Fibroblast of lung (primary cell): ENCODE results near the gene CIB2. TPM values are rescaled to one million over a fixed set of nuclear protein-coding genes. Genes with fewer than 3 reads are reported as not detected.

ENCODE experiments used
- DNase-seq, 2 donors: peaks; one replicate each; pipeline versions ENCODE4 v3.0.0 to v3.0.0-alpha.2; 2010; ENCODE audit warnings: low read depth in 2 of 2
- H2AFZ ChIP-seq: 2 replicates; pipeline ENCODE4 v1.5.1; 2012; ENCODE audit warnings: low read length, control low read depth, inconsistent platforms
- H3K27ac ChIP-seq: 2 replicates; pipeline ENCODE4 v1.5.1; 2011; ENCODE audit warnings: low read length, control low read depth; ENCODE audit not compliant: insufficient read depth
- H3K27me3 ChIP-seq: 2 replicates; pipeline ENCODE4 v1.5.1; 2011; ENCODE audit warnings: mild to moderate bottlenecking, low read length; ENCODE audit not compliant: control insufficient read depth, insufficient read depth
- H3K36me3 ChIP-seq: 2 replicates; pipeline ENCODE4 v1.5.1; 2011; ENCODE audit warnings: low read length; ENCODE audit not compliant: control insufficient read depth, insufficient read depth
- H3K4me1 ChIP-seq: 2 replicates; pipeline ENCODE4 v1.5.1; 2011; ENCODE audit warnings: low read length; ENCODE audit not compliant: control insufficient read depth, insufficient read depth; ENCODE audit errors: extremely low read depth
- H3K4me2 ChIP-seq: 2 replicates; pipeline ENCODE4 v1.5.1; 2011; ENCODE audit warnings: low read length, control low read depth; ENCODE audit not compliant: insufficient read depth; ENCODE audit errors: extremely low read depth
- H3K4me3 ChIP-seq, 4 experiments: fragments of 200-600 bp in 1 of 4; sonication (generic) in 1 of 4; replicated peaks in 1 of 4; 2 replicates each; pipeline ENCODE4 v1.5.1; 2011 to 2016; ENCODE audit warnings: low read length in 4 of 4, low read depth in 3 of 4, mild to moderate bottlenecking in 3 of 4, control low read depth in 2 of 4, inconsistent platforms in 1 of 4, mixed read lengths in 1 of 4; ENCODE audit not compliant: insufficient read depth in 1 of 4; ENCODE audit errors: control extremely low read depth in 1 of 4
- H3K79me2 ChIP-seq: 2 replicates; pipeline ENCODE4 v1.5.1; 2012; ENCODE audit warnings: mild to moderate bottlenecking, low read length, inconsistent platforms; ENCODE audit not compliant: control insufficient read depth, insufficient read depth
- H3K9ac ChIP-seq: 2 replicates; pipeline ENCODE4 v1.5.1; 2011; ENCODE audit warnings: mild to moderate bottlenecking, low read length, control low read depth; ENCODE audit not compliant: insufficient read depth
- H3K9me3 ChIP-seq: 2 replicates; pipeline ENCODE4 v1.5.1; 2012; ENCODE audit warnings: low read depth, low read length; ENCODE audit not compliant: control insufficient read depth, insufficient read depth
- H4K20me1 ChIP-seq: 2 replicates; pipeline ENCODE4 v1.5.1; 2011; ENCODE audit warnings: low read length; ENCODE audit not compliant: control insufficient read depth, insufficient read depth; ENCODE audit errors: extremely low read depth
- CTCF ChIP-seq, 2 donors: IDR thresholded peaks in 1 of 2; conservative IDR thresholded peaks in 1 of 2; 1 replicate in 1 of 2; 2 replicates in 1 of 2; pipeline ENCODE4 v1.5.1; 2011 to 2012; ENCODE audit warnings: low read length in 2 of 2, control low read depth in 1 of 2, inconsistent platforms in 1 of 2, low read depth in 1 of 2, mild to moderate bottlenecking in 1 of 2
- EZH2 ChIP-seq: IDR thresholded peaks from 2 replicates; pipeline ENCODE4 v1.5.1; 2012; ENCODE audit warnings: low read length, control low read depth, mild to moderate bottlenecking; ENCODE audit errors: missing control alignments
- polyA plus RNA-seq, 2 donors: library from polyadenylated mRNA; depleted of rRNA in 1 of 2; stranded (reverse) in 1 of 2; unstranded in 1 of 2; fragments of >200 nt; gene quantifications; 2 replicates each; pipeline ENCODE4 v1.2.1, GENCODE V29; 2011 to 2012; ENCODE audit warnings: missing spikeins in 1 of 2
- total RNA-seq: library from RNA; depleted of rRNA; stranded (reverse); fragments of >200 nt; gene quantifications from 2 replicates; pipeline ENCODE4 v1.2.1, GENCODE V29; 2014

CIB2 gene
- total and polyA plus RNA-seq, 2 donors (not counting 1 experiment from before 2014, with no cell fraction given) = 3.1 to 4.2 TPM

- Histone ChIP-seq H2AFZ (no peak overlapping the region), H3K27ac (peak overlapping the region; percentile 62), H3K27me3 (no peaks in the 10 kb centered on the region), H3K4me3 (peak overlapping the region in 1 of 4 experiments; percentile 38), H3K4me1 (peaks cover 50% of the 10 kb centered on the region), H3K9ac (peak overlapping the region; percentile 28), H3K9me3 (no peaks in the 10 kb centered on the region), H3K36me3 (no peaks in the 10 kb centered on the region), H4K20me1 (no peaks in the 10 kb centered on the region), H3K4me2 (peak overlapping the region; percentile 42), H3K79me2 (peaks cover 75% of the 10 kb centered on the region)
- TF ChIP-seq CTCF (conservative IDR thresholded peaks at IDR 0.05 in 1 of 2, IDR thresholded peaks at IDR 0.05 in 1 of 2; ENCODE audit: low read depth in 1 of 2, low read length in 2 of 2) (no peak), EZH2 (no peak)
- peak; percentile 40 to 56 for DNase-seq
Measured at GRCh38 chr15:78072080-78072892, 59.0 kb downstream of the CIB2 start.

- no peaks in the 10 kb centered on the region for H3K36me3 ChIP-seq
- no peaks in the 10 kb centered on the region for H4K20me1 ChIP-seq
- H3K9me3 ChIP-seq = no peaks in the 10 kb centered on the region
- peaks cover 58% of the 10 kb centered on the region for H3K4me1 ChIP-seq
- no peak overlapping the region for H3K27ac ChIP-seq
- no peak overlapping the region for H3K9ac ChIP-seq
- H2AFZ ChIP-seq = no peak overlapping the region
- no peak for TF ChIP-seq EZH2
- TF ChIP-seq CTCF (conservative IDR thresholded peaks at IDR 0.05 in 1 of 2, IDR thresholded peaks at IDR 0.05 in 1 of 2; ENCODE audit: low read depth in 1 of 2, low read length in 2 of 2) = no peak
- H3K4me3 ChIP-seq = no peak overlapping the region
- peaks cover 75% of the 10 kb centered on the region for H3K79me2 ChIP-seq
- no peaks in the 10 kb centered on the region for H3K27me3 ChIP-seq
- H3K4me2 ChIP-seq = no peak overlapping the region
- no peak for DNase-seq
Measured at GRCh38 chr15:78071383-78071782, 59.9 kb downstream of the CIB2 start.

GRCh38 chr15:78070049-78070700, 61.1 kb downstream of the CIB2 start:
- Histone ChIP-seq H3K27me3 (no peaks in the 10 kb centered on the region), H3K4me3 (no peak overlapping the region), H3K27ac (peak overlapping the region; percentile 85), H3K9me3 (no peaks in the 10 kb centered on the region), H4K20me1 (no peaks in the 10 kb centered on the region), H3K4me1 (peaks cover 64% of the 10 kb centered on the region), H3K36me3 (no peaks in the 10 kb centered on the region), H3K79me2 (peaks cover 76% of the 10 kb centered on the region), H2AFZ (no peak overlapping the region), H3K4me2 (no peak overlapping the region), H3K9ac (no peak overlapping the region)
- TF ChIP-seq CTCF (conservative IDR thresholded peaks at IDR 0.05 in 1 of 2, IDR thresholded peaks at IDR 0.05 in 1 of 2; ENCODE audit: low read depth in 1 of 2, low read length in 2 of 2) = no peak
- TF ChIP-seq EZH2 = no peak
- DNase-seq = no peak
